ENCODE measurements around the gene SPATA2. TPM values are rescaled to one million over a fixed set of nuclear protein-coding genes. Genes with fewer than 3 reads are reported as not detected.

Gene SPATA2
- total RNA-seq, 1 donor from 2014 or later = 0.79 TPM

DNA sequence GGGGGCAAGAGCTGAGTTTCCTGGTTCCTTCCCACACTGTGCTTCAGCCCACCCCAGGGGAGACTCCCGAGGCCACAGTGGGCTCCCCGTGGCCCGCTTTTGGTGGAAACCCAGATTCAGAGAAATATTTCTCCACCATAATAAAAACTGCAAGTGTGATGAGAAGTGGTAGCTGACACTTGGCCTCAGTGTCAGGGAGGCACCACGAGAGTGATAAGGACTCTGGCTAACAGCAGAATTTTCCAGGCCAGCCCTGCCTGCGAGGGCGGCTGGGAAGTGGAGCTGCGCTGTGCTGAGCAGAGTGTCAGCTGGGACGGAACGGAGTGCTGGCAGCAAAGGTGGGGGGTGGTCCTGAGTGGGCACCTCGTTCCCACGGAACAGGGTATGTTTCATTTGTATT lies 22.5 kb downstream of the SPATA2 start:
- H3K27me3 ChIP-seq (ENCODE audit: control insufficient read depth, insufficient read depth, low read length) = no peaks in the 10 kb centered on the region
- TF ChIP-seq CTCF (IDR thresholded peaks at IDR 0.05; ENCODE audit: insufficient read depth, low read length, severe bottlenecking) = no peak
- FAIRE-seq (no peak), DNase-seq (ENCODE audit: low read depth) (no peak)
- H3K36me3 ChIP-seq (ENCODE audit: control insufficient read depth, insufficient read depth, low read length) = no peaks in the 10 kb centered on the region
- no peak overlapping the region for H3K4me3 ChIP-seq (ENCODE audit: low read depth, low read length)

GRCh38 chr20:49892260-49892659 lies 23.1 kb downstream of the SPATA2 start:
- no peak for DNase-seq (ENCODE audit: low read depth)
- no peaks in the 10 kb centered on the region for H3K27me3 ChIP-seq (ENCODE audit: control insufficient read depth, insufficient read depth, low read length)
- H3K4me3 ChIP-seq (ENCODE audit: low read depth, low read length) = no peak overlapping the region
- TF ChIP-seq CTCF (IDR thresholded peaks at IDR 0.05; ENCODE audit: insufficient read depth, low read length, severe bottlenecking) = no peak
- H3K36me3 ChIP-seq (ENCODE audit: control insufficient read depth, insufficient read depth, low read length) = no peaks in the 10 kb centered on the region
- FAIRE-seq = no peak

- TF ChIP-seq CTCF (IDR thresholded peaks at IDR 0.05; ENCODE audit: insufficient read depth, low read length, severe bottlenecking) = no peak
- no peak for DNase-seq (ENCODE audit: low read depth)
- H3K36me3 ChIP-seq (ENCODE audit: control insufficient read depth, insufficient read depth, low read length) = no peaks in the 10 kb centered on the region
- no peak for FAIRE-seq
- no peaks in the 10 kb centered on the region for H3K27me3 ChIP-seq (ENCODE audit: control insufficient read depth, insufficient read depth, low read length)
- no peak overlapping the region for H3K4me3 ChIP-seq (ENCODE audit: low read depth, low read length)
Measured at GRCh38 chr20:49891476-49892110, 23.7 kb downstream of the SPATA2 start.

GRCh38 chr20:49890471-49891361 lies 24.6 kb downstream of the SPATA2 start:
- FAIRE-seq = no peak
- TF ChIP-seq CTCF (IDR thresholded peaks at IDR 0.05; ENCODE audit: insufficient read depth, low read length, severe bottlenecking) = no peak
- H3K36me3 ChIP-seq (ENCODE audit: control insufficient read depth, insufficient read depth, low read length) = no peaks in the 10 kb centered on the region
- H3K27me3 ChIP-seq (ENCODE audit: control insufficient read depth, insufficient read depth, low read length) = no peaks in the 10 kb centered on the region
- no peak overlapping the region for H3K4me3 ChIP-seq (ENCODE audit: low read depth, low read length)
- no peak for DNase-seq (ENCODE audit: low read depth)

GRCh38 chr20:49889935-49890333 lies 25.4 kb downstream of the SPATA2 start:
- H3K27me3 ChIP-seq (ENCODE audit: control insufficient read depth, insufficient read depth, low read length) = no peaks in the 10 kb centered on the region
- FAIRE-seq = no peak
- no peak overlapping the region for H3K4me3 ChIP-seq (ENCODE audit: low read depth, low read length)
- peak; percentile 89 for TF ChIP-seq CTCF (IDR thresholded peaks at IDR 0.05; ENCODE audit: insufficient read depth, low read length, severe bottlenecking)
- H3K36me3 ChIP-seq (ENCODE audit: control insufficient read depth, insufficient read depth, low read length) = peaks cover 2% of the 10 kb centered on the region
- DNase-seq (ENCODE audit: low read depth) = peak; percentile 8

Measured in bronchial epithelial cell (primary cell).